Right lobe of liver (tissue), 6 donors: ENCODE results near the gene ANKRD13B. TPM values are rescaled to one million over a fixed set of nuclear protein-coding genes. Genes with fewer than 3 reads are reported as not detected.
A peak's percentile ranks its signal among the peaks of the same experiment; 100 is the strongest.

ENCODE experiments used
- ATAC-seq, 4 donors: fragments of 200-7000 bp; cut with Tn5 transposase; one replicate each; pipeline ENCODE4 v1.9.1; 2020; ENCODE audit warnings: mild to moderate bottlenecking in 4 of 4, moderate library complexity in 4 of 4
- DNase-seq, 3 donors: peaks; one replicate each; pipeline ENCODE4 v3.0.0-alpha.2; 2020
- H3K27ac ChIP-seq, 3 donors: fragments of 200-600 bp; one replicate each; pipeline ENCODE4 v1.8.0; 2022
- H3K27me3 ChIP-seq, 2 donors: fragments of 200-600 bp; one replicate each; pipeline ENCODE4 v1.8.0; 2022
- H3K36me3 ChIP-seq, 4 donors: fragments of 200-600 bp; sonication (generic) in 1 of 4; one replicate each; pipeline versions ENCODE4 v1.5.1 to v1.8.0; 2017 to 2022; ENCODE audit warnings: control low read depth in 1 of 4
- H3K4me1 ChIP-seq, 4 donors: fragments of 200-600 bp; sonication (generic) in 1 of 4; one replicate each; pipeline versions ENCODE4 v1.5.1 to v1.8.0; 2017 to 2022; ENCODE audit warnings: control low read depth in 1 of 4
- H3K4me3 ChIP-seq, 3 donors: fragments of 200-600 bp; one replicate each; pipeline ENCODE4 v1.8.0; 2022
- H3K9me3 ChIP-seq, 4 donors: fragments of 200-600 bp; sonication (generic) in 1 of 4; one replicate each; pipeline versions ENCODE4 v1.5.1 to v1.8.0; 2017 to 2022; ENCODE audit warnings: control low read depth in 1 of 4
- CTCF ChIP-seq, 4 donors: fragments of 200-600 bp in 3 of 4; fragments of 450-650 bp in 1 of 4; IDR thresholded peaks; one replicate each; pipeline versions ENCODE4 v1.5.1 to v1.8.0; 2016 to 2022; ENCODE audit warnings: antibody characterized with exemption in 4 of 4, mild to moderate bottlenecking in 2 of 4
- POLR2A ChIP-seq: fragments of 450-650 bp; IDR thresholded peaks from one replicate; pipeline ENCODE4 v1.6.1; 2017; ENCODE audit warnings: antibody characterized with exemption, mild to moderate bottlenecking
- WGBS: methylation state at CpG from one replicate; pipeline ENCODE4 v1.1.6; 2018; ENCODE audit warnings: low coverage, low lambda C conversion rate; ENCODE audit not compliant: insufficient coverage; ENCODE audit errors: missing lambda C conversion rate; 5-methylcytosine and 5-hydroxymethylcytosine counted together
- intact Hi-C, 2 donors: fragments of 100-400 bp; cut with DNase I; formaldehyde crosslinking; loops; one replicate each; pipeline versions ENCODE4 v1.11.2 to v1.14.1; 2022
- total RNA-seq, 6 experiments: library from RNA; depleted of rRNA in 2 of 6; stranded (reverse); fragments of >200 nt in 2 of 6; fragmentation: NEBNext Ultra II Directional in 3 of 6; extraction: Animal tissue kit (Norgen Biotek cat#: 25700) in 3 of 6; gene quantifications; one replicate each; pipeline versions ENCODE4 v1.1.0 to v1.2.4, GENCODE V29; 2016 to 2023
- donor health status: DM: no; HTN: yes; CAD: no.
- donor health status: DM: no; HTN: no; CAD: no.
- donor health status: DM: no; HTN: no; CAD: no.
- donor health status: DM: no; HTN: yes; CAD: no.
- donor health status: DM: no; HTN: yes; CAD: no.

The ANKRD13B gene
- total RNA-seq, 6 experiments from 2014 or later = 0.37 to 1.6 (median 0.88) TPM

- intact Hi-C loops = no loop called here
- ATAC-seq (no peak), DNase-seq (no peak)
- H3K9me3 ChIP-seq = no peaks in the 10 kb centered on the region
- peaks cover 0 to 16% (median 4%) of the 10 kb centered on the region in 4 donors for H3K4me1 ChIP-seq
- no peaks in the 10 kb centered on the region for H3K36me3 ChIP-seq
- TF ChIP-seq POLR2A = no peak
- no peak for TF ChIP-seq CTCF (IDR thresholded peaks at IDR 0.05)
- 70% methylated on average over 2 of the region's 3 CpGs for WGBS
- H3K27ac ChIP-seq = no peak overlapping the region
- H3K4me3 ChIP-seq = no peak overlapping the region
- H3K27me3 ChIP-seq = peaks cover 0 to 9% of the 10 kb centered on the region in 2 donors
Measured at GRCh38 chr17:29610395-29610794, 17.5 kb downstream of the ANKRD13B start.

- 93% methylated on average over 2 of the region's 11 CpGs for WGBS
- Histone ChIP-seq H3K27ac (no peak overlapping the region), H3K4me3 (no peak overlapping the region), H3K9me3 (no peaks in the 10 kb centered on the region), H3K36me3 (no peaks in the 10 kb centered on the region), H3K27me3 (peaks cover 0 to 15% of the 10 kb centered on the region in 2 donors), H3K4me1 (peaks cover 0 to 23% (median 11%) of the 10 kb centered on the region in 4 donors)
- TF ChIP-seq CTCF (IDR thresholded peaks at IDR 0.05) (no peak), POLR2A (no peak)
- intact Hi-C loops = no loop called here
- ATAC-seq (no peak), DNase-seq (peak in 1 of 3 donors; percentile 40)
Measured at GRCh38 chr17:29611351-29612093, 18.6 kb downstream of the ANKRD13B start.

- TF ChIP-seq CTCF (IDR thresholded peaks at IDR 0.05) = no peak
- TF ChIP-seq POLR2A = no peak
- Histone ChIP-seq H3K4me1 (peaks cover 0 to 28% (median 12%) of the 10 kb centered on the region in 4 donors), H3K4me3 (no peak overlapping the region), H3K9me3 (no peaks in the 10 kb centered on the region), H3K36me3 (no peaks in the 10 kb centered on the region), H3K27ac (no peak overlapping the region), H3K27me3 (peaks cover 0 to 16% of the 10 kb centered on the region in 2 donors)
- WGBS = 60% methylated on average over 1 of the region's 12 CpGs
- intact Hi-C loops = no loop called here
- DNase-seq (no peak), ATAC-seq (no peak)
Measured at GRCh38 chr17:29612094-29612403, 19.1 kb downstream of the ANKRD13B start.

GRCh38 chr17:29612404-29613280, 19.7 kb downstream of the ANKRD13B start:
- intact Hi-C loops = no loop called here
- DNase-seq (peak in 1 of 3 donors; percentile 53), ATAC-seq (no peak)
- no peak for TF ChIP-seq POLR2A
- TF ChIP-seq CTCF (IDR thresholded peaks at IDR 0.05) = no peak
- WGBS = 20% methylated on average over 4 of the region's 85 CpGs
- H3K9me3 ChIP-seq = no peaks in the 10 kb centered on the region
- H3K4me3 ChIP-seq = peak overlapping the region in 2 of 3 donors; percentile 6 to 31
- H3K4me1 ChIP-seq = peaks cover 0 to 34% (median 14%) of the 10 kb centered on the region in 4 donors
- peaks cover 0 to 16% of the 10 kb centered on the region in 2 donors for H3K27me3 ChIP-seq
- no peak overlapping the region for H3K27ac ChIP-seq
- H3K36me3 ChIP-seq = no peaks in the 10 kb centered on the region
